RWPE1 (cell line): ENCODE measurements around the gene ANXA3.
A peak's percentile ranks its signal among the peaks of the same experiment; 100 is the strongest.

Experiments used
- CTCF ChIA-PET: fragments of 350-600 bp; sonication (Branson Sonifier 250); formaldehyde crosslinking; extraction: SDS; loops from one replicate; lab custom pipeline; 2021; lab: Yijun Ruan, JAX
- POLR2A ChIA-PET: fragments of 400-600 bp; formaldehyde crosslinking; extraction: SDS; loops from one replicate; lab custom pipeline; 2020; ENCODE audit warnings: antibody characterized with exemption; ENCODE audit not compliant: low non-redundant PET; lab: Yijun Ruan, JAX
- DNase-seq: peaks from one replicate; pipeline ENCODE4 v3.0.0; 2012; ENCODE audit warnings: low spot score
- H3K27ac ChIP-seq: fragments of 450-650 bp; 2 replicates; pipeline ENCODE4 v1.5.1; 2017
- TF ChIP-seq, protein P1 (sequence below): fragments of 450-650 bp; conservative IDR thresholded peaks from 2 replicates; pipeline ENCODE4 v1.5.1; 2017; ENCODE audit warnings: low read depth, mild to moderate bottlenecking

Gene ANXA3

GRCh38 chr4:78568640-78569305, 17.2 kb downstream of the ANXA3 start:
- no peak for DNase-seq
- POLR2A ChIA-PET, result no interaction called here
- H3K27ac ChIP-seq, result peak overlapping the region; percentile 36; the same call in 1 of the 2 replicates
- CTCF ChIA-PET, result interaction anchor here (0.6 kb wide), 1 partner anchor 1687 kb away, joined by 3 read pairs; no protein-coding TSS in a partner anchor
- TF ChIP-seq, protein P1, sequence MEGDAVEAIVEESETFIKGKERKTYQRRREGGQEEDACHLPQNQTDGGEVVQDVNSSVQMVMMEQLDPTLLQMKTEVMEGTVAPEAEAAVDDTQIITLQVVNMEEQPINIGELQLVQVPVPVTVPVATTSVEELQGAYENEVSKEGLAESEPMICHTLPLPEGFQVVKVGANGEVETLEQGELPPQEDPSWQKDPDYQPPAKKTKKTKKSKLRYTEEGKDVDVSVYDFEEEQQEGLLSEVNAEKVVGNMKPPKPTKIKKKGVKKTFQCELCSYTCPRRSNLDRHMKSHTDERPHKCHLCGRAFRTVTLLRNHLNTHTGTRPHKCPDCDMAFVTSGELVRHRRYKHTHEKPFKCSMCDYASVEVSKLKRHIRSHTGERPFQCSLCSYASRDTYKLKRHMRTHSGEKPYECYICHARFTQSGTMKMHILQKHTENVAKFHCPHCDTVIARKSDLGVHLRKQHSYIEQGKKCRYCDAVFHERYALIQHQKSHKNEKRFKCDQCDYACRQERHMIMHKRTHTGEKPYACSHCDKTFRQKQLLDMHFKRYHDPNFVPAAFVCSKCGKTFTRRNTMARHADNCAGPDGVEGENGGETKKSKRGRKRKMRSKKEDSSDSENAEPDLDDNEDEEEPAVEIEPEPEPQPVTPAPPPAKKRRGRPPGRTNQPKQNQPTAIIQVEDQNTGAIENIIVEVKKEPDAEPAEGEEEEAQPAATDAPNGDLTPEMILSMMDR, result no peak

GRCh38 chr4:78569306-78569821, 17.8 kb downstream of the ANXA3 start:
- peak; percentile 69 for DNase-seq
- H3K27ac ChIP-seq, result peak overlapping the region; percentile 83
- TF ChIP-seq, protein P1, result no peak
- ChIA-PET CTCF (interaction anchor here (0.6 kb wide), 1 partner anchor 1687 kb away, joined by 3 read pairs; no protein-coding TSS in a partner anchor), POLR2A (no interaction called here)

DNA sequence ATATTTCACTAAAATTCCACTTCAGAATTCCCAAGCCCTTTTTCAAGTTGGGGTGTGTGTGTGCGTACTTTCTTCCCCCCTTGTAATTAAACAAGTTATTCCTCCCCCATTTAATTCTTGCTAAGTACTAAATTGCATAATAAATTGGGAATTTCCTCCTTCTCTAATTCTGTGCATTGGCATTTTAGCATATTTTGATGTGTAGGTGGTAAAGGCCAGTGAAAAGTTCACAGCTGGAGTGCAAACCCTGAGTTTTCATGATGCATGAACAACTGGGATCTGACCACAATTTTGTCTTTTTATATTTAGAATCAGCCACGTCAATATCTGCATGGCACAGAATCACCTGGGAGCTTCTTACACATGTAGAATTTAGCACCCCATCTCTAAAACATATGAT, 18.5 kb downstream of the ANXA3 start:
- TF ChIP-seq, protein P1, result no peak
- no peak overlapping the region for H3K27ac ChIP-seq
- ChIA-PET POLR2A (no interaction called here), CTCF (no interaction called here)
- no peak for DNase-seq

DNA sequence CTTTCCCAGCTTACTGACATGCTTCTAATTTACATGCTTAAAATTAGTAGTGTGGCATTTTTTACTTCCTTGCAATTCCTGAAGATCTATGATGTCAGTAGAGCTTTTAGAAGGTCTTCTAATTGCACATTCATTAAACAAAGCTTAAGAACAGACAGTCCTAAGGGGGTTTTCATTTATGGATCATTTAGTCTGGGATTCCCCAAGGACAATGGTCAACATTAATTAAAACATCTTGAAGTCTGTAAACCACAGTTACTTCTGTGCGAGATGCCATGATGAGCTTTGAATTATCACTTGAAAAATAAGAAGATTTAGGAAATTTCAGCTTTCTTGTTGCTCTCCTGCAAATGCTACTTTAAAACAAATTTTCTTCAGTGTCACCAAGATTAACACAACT, 20.2 kb downstream of the ANXA3 start:
- TF ChIP-seq, protein P1, result no peak
- no peak overlapping the region for H3K27ac ChIP-seq
- CTCF ChIA-PET, result no interaction called here
- POLR2A ChIA-PET, result no interaction called here
- DNase-seq, result no peak

GRCh38 chr4:78578674-78579425, 27.3 kb downstream of the ANXA3 start:
- ChIA-PET CTCF (no interaction called here), POLR2A (no interaction called here)
- H3K27ac ChIP-seq, result no peak overlapping the region
- no peak for DNase-seq
- TF ChIP-seq, protein P1, result no peak

GRCh38 chr4:78581618-78582017, 30.0 kb downstream of the ANXA3 start:
- DNase-seq, result no peak
- H3K27ac ChIP-seq, result no peak overlapping the region
- ChIA-PET POLR2A (no interaction called here), CTCF (no interaction called here)
- TF ChIP-seq, protein P1, result no peak
